SK-N-SH treated with all-trans-retinoic acid at 6 μM for 48 hours (cell line): ENCODE data around the gene MED8.

Experiments
- ATAC-seq: fragments of 200-7000 bp; cut with Tn5 transposase; 3 replicates; pipeline ENCODE4 v1.9.1; 2020; ENCODE audit warnings: mild to moderate bottlenecking, moderate library complexity
- BACH2 ChIP-seq: fragments of 250-450 bp; sonication (Bioruptor Pico); IDR thresholded peaks from 2 replicates; pipeline ENCODE4 v1.9.0; 2021; ENCODE audit warnings: mild to moderate bottlenecking, borderline replicate concordance
- CREB5 ChIP-seq: fragments of 250-450 bp; sonication (Bioruptor Pico); IDR thresholded peaks from 2 replicates; pipeline ENCODE4 v1.5.1; 2020; ENCODE audit warnings: low read depth, mild to moderate bottlenecking, moderate library complexity
- CSDC2 ChIP-seq: fragments of 250-450 bp; sonication (Bioruptor Pico); IDR thresholded peaks from 2 replicates; pipeline ENCODE4 v1.5.0; 2020; ENCODE audit warnings: mild to moderate bottlenecking, moderate library complexity
- CSRNP3 ChIP-seq: fragments of 250-450 bp; sonication (Bioruptor Pico); IDR thresholded peaks from 2 replicates; pipeline ENCODE4 v1.5.1; 2021; ENCODE audit warnings: mild to moderate bottlenecking, moderate library complexity
- ESRRG ChIP-seq: fragments of 250-450 bp; sonication (Bioruptor Pico); IDR thresholded peaks from 2 replicates; pipeline ENCODE4 v1.6.1; 2021; ENCODE audit warnings: mild to moderate bottlenecking
- GLIS3 ChIP-seq: fragments of 250-450 bp; sonication (Bioruptor Pico); IDR thresholded peaks from 2 replicates; pipeline ENCODE4 v1.5.0; 2020; ENCODE audit warnings: mild to moderate bottlenecking, moderate library complexity
- OSR1 ChIP-seq: fragments of 250-450 bp; sonication (Bioruptor Pico); IDR thresholded peaks from 2 replicates; pipeline ENCODE4 v1.8.0; 2022; ENCODE audit warnings: moderate library complexity, mild to moderate bottlenecking, inconsistent platforms
- PATZ1 ChIP-seq: fragments of 250-450 bp; sonication (Bioruptor Pico); IDR thresholded peaks from 2 replicates; pipeline ENCODE4 v1.8.0; 2020; ENCODE audit warnings: mild to moderate bottlenecking, moderate library complexity, borderline replicate concordance
- POU6F1 ChIP-seq: fragments of 250-450 bp; sonication (Bioruptor Pico); IDR thresholded peaks from 2 replicates; pipeline ENCODE4 v1.8.0; 2021; ENCODE audit warnings: low read depth, mild to moderate bottlenecking, moderate library complexity, borderline replicate concordance
- RARB ChIP-seq: fragments of 250-450 bp; sonication (Bioruptor Pico); IDR thresholded peaks from 2 replicates; pipeline ENCODE4 v1.8.0; 2021; ENCODE audit warnings: mild to moderate bottlenecking, moderate library complexity
- SNAI2 ChIP-seq: fragments of 250-450 bp; sonication (Bioruptor Pico); IDR thresholded peaks from 2 replicates; pipeline ENCODE4 v1.5.0; 2020; ENCODE audit warnings: mild to moderate bottlenecking, moderate library complexity
- TCF4 ChIP-seq: fragments of 250-450 bp; sonication (Bioruptor Pico); IDR thresholded peaks from 2 replicates; pipeline ENCODE4 v1.8.0; 2021; ENCODE audit warnings: mild to moderate bottlenecking, moderate library complexity, borderline replicate concordance
- TOX ChIP-seq: fragments of 250-450 bp; sonication (Bioruptor Pico); IDR thresholded peaks from 2 replicates; pipeline ENCODE4 v1.8.0; 2021; ENCODE audit warnings: mild to moderate bottlenecking, moderate library complexity, borderline replicate concordance
- ZC3H10 ChIP-seq: fragments of 250-450 bp; sonication (Bioruptor Pico); IDR thresholded peaks from 2 replicates; pipeline ENCODE4 v1.5.1; 2021; ENCODE audit warnings: mild to moderate bottlenecking, moderate library complexity
- ZFP3 ChIP-seq: fragments of 250-450 bp; sonication (Bioruptor Pico); IDR thresholded peaks from 2 replicates; pipeline ENCODE4 v1.5.0; 2020; ENCODE audit warnings: mild to moderate bottlenecking, moderate library complexity
- ZFP30 ChIP-seq: fragments of 450-650 bp; formaldehyde crosslinking; IDR thresholded peaks from 2 replicates; pipeline ENCODE4 v1.5.0; 2022; ENCODE audit warnings: mild to moderate bottlenecking, moderate library complexity
- ZNF565 ChIP-seq: fragments of 450-650 bp; formaldehyde crosslinking; conservative IDR thresholded peaks from 2 replicates; pipeline ENCODE4 v1.5.0; 2020; ENCODE audit warnings: low read depth, mild to moderate bottlenecking, moderate library complexity
- ZNF70 ChIP-seq: fragments of 450-650 bp; formaldehyde crosslinking; IDR thresholded peaks from 2 replicates; pipeline ENCODE4 v1.5.0; 2020; ENCODE audit warnings: mild to moderate bottlenecking, moderate library complexity
- ZNF8 ChIP-seq: fragments of 450-650 bp; formaldehyde crosslinking; IDR thresholded peaks from 2 replicates; pipeline ENCODE4 v1.5.0; 2020; ENCODE audit warnings: mild to moderate bottlenecking, moderate library complexity
- TF ChIP-seq, protein P1 (sequence below): fragments of 250-450 bp; sonication (Bioruptor Pico); IDR thresholded peaks from 2 replicates; pipeline ENCODE4 v1.5.0; 2020; ENCODE audit warnings: mild to moderate bottlenecking, moderate library complexity

The MED8 gene

DNA sequence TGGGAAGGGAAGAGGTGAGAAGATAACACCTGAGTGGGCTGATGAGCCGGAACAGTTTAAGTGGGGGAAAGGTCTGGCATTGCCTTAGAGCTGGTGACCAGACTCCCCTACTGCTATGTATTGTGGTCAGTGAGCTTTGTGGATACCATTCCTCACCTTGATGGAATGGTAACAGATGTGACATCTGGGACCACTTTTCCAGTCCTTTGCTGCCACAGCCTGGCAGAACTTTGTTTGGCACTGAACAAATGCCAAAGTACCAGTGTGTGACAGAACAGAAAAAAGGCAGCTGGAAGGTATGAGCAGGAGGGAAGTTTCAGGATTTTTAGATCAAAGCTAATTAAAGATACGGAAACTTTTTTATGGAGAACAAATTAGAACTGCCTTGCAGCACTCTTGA lies 6.2 kb downstream of the MED8 start:
- no peak for TF ChIP-seq GLIS3 (CRISPR knock-in tag)
- no peak for TF ChIP-seq SNAI2 (CRISPR knock-in tag)
- TF ChIP-seq OSR1 (CRISPR knock-in tag), result no peak
- no peak for TF ChIP-seq ZFP3
- no peak for TF ChIP-seq RARB (CRISPR knock-in tag)
- TF ChIP-seq POU6F1, result no peak
- TF ChIP-seq, protein P1, sequence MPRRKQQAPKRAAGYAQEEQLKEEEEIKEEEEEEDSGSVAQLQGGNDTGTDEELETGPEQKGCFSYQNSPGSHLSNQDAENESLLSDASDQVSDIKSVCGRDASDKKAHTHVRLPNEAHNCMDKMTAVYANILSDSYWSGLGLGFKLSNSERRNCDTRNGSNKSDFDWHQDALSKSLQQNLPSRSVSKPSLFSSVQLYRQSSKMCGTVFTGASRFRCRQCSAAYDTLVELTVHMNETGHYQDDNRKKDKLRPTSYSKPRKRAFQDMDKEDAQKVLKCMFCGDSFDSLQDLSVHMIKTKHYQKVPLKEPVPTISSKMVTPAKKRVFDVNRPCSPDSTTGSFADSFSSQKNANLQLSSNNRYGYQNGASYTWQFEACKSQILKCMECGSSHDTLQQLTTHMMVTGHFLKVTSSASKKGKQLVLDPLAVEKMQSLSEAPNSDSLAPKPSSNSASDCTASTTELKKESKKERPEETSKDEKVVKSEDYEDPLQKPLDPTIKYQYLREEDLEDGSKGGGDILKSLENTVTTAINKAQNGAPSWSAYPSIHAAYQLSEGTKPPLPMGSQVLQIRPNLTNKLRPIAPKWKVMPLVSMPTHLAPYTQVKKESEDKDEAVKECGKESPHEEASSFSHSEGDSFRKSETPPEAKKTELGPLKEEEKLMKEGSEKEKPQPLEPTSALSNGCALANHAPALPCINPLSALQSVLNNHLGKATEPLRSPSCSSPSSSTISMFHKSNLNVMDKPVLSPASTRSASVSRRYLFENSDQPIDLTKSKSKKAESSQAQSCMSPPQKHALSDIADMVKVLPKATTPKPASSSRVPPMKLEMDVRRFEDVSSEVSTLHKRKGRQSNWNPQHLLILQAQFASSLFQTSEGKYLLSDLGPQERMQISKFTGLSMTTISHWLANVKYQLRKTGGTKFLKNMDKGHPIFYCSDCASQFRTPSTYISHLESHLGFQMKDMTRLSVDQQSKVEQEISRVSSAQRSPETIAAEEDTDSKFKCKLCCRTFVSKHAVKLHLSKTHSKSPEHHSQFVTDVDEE (CRISPR knock-in tag), result no peak
- no peak for TF ChIP-seq ZC3H10 (CRISPR knock-in tag)
- TF ChIP-seq TOX, result no peak
- no peak for TF ChIP-seq ZNF8 (CRISPR knock-in tag)
- TF ChIP-seq TCF4, result no peak
- TF ChIP-seq CREB5 (CRISPR knock-in tag), result no peak
- no peak for TF ChIP-seq CSDC2
- no peak for TF ChIP-seq BACH2 (CRISPR knock-in tag)
- no peak for TF ChIP-seq CSRNP3
- TF ChIP-seq PATZ1 (CRISPR knock-in tag), result no peak
- no peak for TF ChIP-seq ZNF565 (CRISPR knock-in tag)
- TF ChIP-seq ZFP30, result no peak
- TF ChIP-seq ESRRG (CRISPR knock-in tag), result no peak
- TF ChIP-seq ZNF70 (CRISPR knock-in tag), result no peak
- ATAC-seq, result peak; percentile 30; the same call in 2 of the 3 replicates

DNA sequence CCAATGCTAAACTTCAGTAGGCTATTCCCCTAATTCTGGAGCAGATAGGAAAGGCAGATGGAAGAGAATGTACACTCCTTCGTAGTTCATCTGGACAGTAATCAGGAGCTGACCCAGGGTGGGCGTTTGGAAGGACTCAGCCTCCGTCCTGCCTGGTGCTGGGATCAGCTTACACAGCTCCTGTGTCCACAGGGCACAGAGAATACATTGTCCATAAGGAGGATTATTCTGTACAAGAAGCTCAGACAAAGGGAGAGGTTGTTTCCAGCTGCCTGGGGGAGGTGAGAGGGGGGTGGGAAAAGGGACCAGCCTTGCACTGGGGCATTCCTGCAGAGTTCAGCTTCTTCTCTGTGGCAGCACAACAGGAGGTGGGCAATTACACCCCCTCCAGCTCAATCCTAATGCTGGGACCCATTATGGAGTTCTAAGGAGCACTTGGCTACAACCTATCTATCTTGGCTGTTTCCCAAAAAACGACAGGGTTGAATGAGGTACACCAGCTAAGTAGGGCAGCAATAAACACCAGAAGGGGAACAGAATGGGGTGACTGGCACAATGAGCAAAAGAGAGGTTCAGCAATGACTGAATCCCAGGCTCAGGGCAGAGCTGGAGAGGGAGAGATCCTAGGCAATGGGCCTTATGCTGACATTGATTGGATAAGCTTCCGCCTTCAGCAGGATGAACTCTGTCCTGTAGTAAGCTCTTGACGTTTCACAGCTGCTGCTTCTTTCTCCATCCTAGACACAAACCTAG lies 7.4 kb downstream of the MED8 start:
- no peak for TF ChIP-seq PATZ1 (CRISPR knock-in tag)
- no peak for TF ChIP-seq CSRNP3
- TF ChIP-seq, all 23 proteins: peak for 0
- ATAC-seq, result peak; percentile 20; the same call in 2 of the 3 replicates
